AG04449 (cell line): ENCODE measurements around the gene TBC1D17.

Source experiments
- CTCF ChIA-PET: fragments of 350-600 bp; formaldehyde crosslinking; extraction: SDS; loops from one replicate; lab custom pipeline; 2021; ENCODE audit warnings: antibody characterized with exemption; lab: Yijun Ruan, JAX
- POLR2A ChIA-PET: fragments of 400-600, 350-600 bp; formaldehyde crosslinking; extraction: SDS; loops from one replicate; lab custom pipeline; 2020; ENCODE audit warnings: antibody characterized with exemption, inconsistent platforms; lab: Yijun Ruan, JAX
- DNase-seq: peaks from one replicate; pipeline ENCODE4 v3.0.0-alpha.2; 2010; ENCODE audit warnings: low read depth, low spot score
- H3K4me3 ChIP-seq: 2 replicates; pipeline ENCODE4 v1.5.1; 2011; ENCODE audit warnings: low read depth, mild to moderate bottlenecking, control low read depth, low read length
- CTCF ChIP-seq: IDR thresholded peaks from one replicate; pipeline ENCODE4 v1.5.1; 2011; ENCODE audit warnings: mild to moderate bottlenecking, moderate library complexity, low read length, control low read depth, inconsistent platforms; ENCODE audit not compliant: insufficient read depth; ENCODE audit errors: missing control alignments

The TBC1D17 gene

GRCh38 chr19:49869009-49869483, 8.5 kb upstream of the TBC1D17 start:
- TF ChIP-seq CTCF = no peak

GRCh38 chr19:49869484-49870308, 7.8 kb upstream of the TBC1D17 start:
- DNase-seq = peak; percentile 99
- no peak for TF ChIP-seq CTCF
- CTCF ChIA-PET = interaction anchor here (0.8 to 1.5 kb wide), 2 partner anchors 17 to 189 kb away, joined by 3 read pairs; no protein-coding TSS in a partner anchor
- H3K4me3 ChIP-seq = peak overlapping the region; percentile 61
- POLR2A ChIA-PET = interaction anchor here (0.6 to 2.8 kb wide), 5 partner anchors 7 to 229 kb away, joined by 3 to 13 read pairs (median 4); partner anchors contain the start of gene AKT1S1

More at GRCh38 chr19:49869009-49869483, 8.5 kb upstream of the TBC1D17 start:
- POLR2A ChIA-PET = interaction anchor here (0.9 to 2.8 kb wide), 4 partner anchors 8 to 19 kb away, joined by 3 to 13 read pairs (median 6); partner anchors contain the start of gene AKT1S1
- no peak for DNase-seq
- CTCF ChIA-PET = interaction anchor here (0.8 to 1.5 kb wide), 2 partner anchors 16 to 188 kb away, joined by 3 read pairs; no protein-coding TSS in a partner anchor
- H3K4me3 ChIP-seq = peak overlapping the region; percentile 56

GRCh38 chr19:49870309-49870901, 7.1 kb upstream of the TBC1D17 start:
- CTCF ChIA-PET = interaction anchor here (1.5 kb wide), 1 partner anchor 189 kb away, joined by 3 read pairs; no protein-coding TSS in a partner anchor
- peak overlapping the region; percentile 61 for H3K4me3 ChIP-seq
- TF ChIP-seq CTCF = no peak
- no peak for DNase-seq
- POLR2A ChIA-PET = interaction anchor here (2.8 kb wide), 1 partner anchor 12 kb away, joined by 13 read pairs; no protein-coding TSS in a partner anchor

GRCh38 chr19:49871349-49871985, 6.0 kb upstream of the TBC1D17 start:
- no peak overlapping the region for H3K4me3 ChIP-seq
- DNase-seq = no peak
- TF ChIP-seq CTCF = no peak
- ChIA-PET CTCF (no interaction called here), POLR2A (no interaction called here)

- no peak for DNase-seq
- CTCF ChIA-PET = no interaction called here
- H3K4me3 ChIP-seq = no peak overlapping the region
- POLR2A ChIA-PET = no interaction called here
- no peak for TF ChIP-seq CTCF
These were observed 5.0 kb upstream of the TBC1D17 start for GRCh38 chr19:49872245-49873128.
